K562 (cell line): Measurements from ENCODE around the gene LRRC8A. TPM values are rescaled to one million over a fixed set of nuclear protein-coding genes. Genes with fewer than 3 reads are reported as not detected.

Experiments
- ATAC-seq: fragments of 200-7000 bp; cut with Tn5 transposase; 3 replicates; pipeline ENCODE4 v1.9.1; 2020; ENCODE audit warnings: moderate library complexity
- BruUV-seq: library from RNA; stranded (reverse); fragments of 400-500 nt; replicated peaks from 2 replicates; lab custom pipeline; 2021; lab: Mats Ljungman, UMichigan
- CTCF ChIA-PET: fragments of 300-600 bp; formaldehyde crosslinking; extraction: SDS; loops from one replicate; lab custom pipeline; 2021; ENCODE audit warnings: low intra/inter-chr PET ratio; lab: Yijun Ruan, JAX
- POLR2A ChIA-PET: fragments of 300-600, 350-650 bp; sonication (Branson Sonifier 250); formaldehyde crosslinking; extraction: SDS; loops from one replicate; lab custom pipeline; 2021; ENCODE audit warnings: antibody characterized with exemption, inconsistent platforms; lab: Yijun Ruan, JAX
- DNase-seq, 4 experiments: peaks; one replicate each; pipeline versions ENCODE4 v3.0.0 to v3.0.0-alpha.2; 2011 to 2018; ENCODE audit warnings: low spot score in 3 of 4, mixed read lengths in 3 of 4; ENCODE audit errors: extremely low read depth in 1 of 4
- FAIRE-seq: peaks from 2 replicates; lab custom pipeline; 2011; peaks lifted over from hg19 to GRCh38; lab: Jason Lieb, UNC
- H2AFZ ChIP-seq: 2 replicates; pipeline ENCODE4 v1.6.0; 2011; ENCODE audit warnings: low read depth, low read length, control low read depth, inconsistent platforms
- H3K27ac ChIP-seq: fragments of 200-600 bp; 3 replicates; pipeline ENCODE4 v1.8.0; 2011; ENCODE audit warnings: low read depth, mild to moderate bottlenecking, control low read depth, inconsistent platforms, low read length, moderate library complexity, mixed read lengths; ENCODE audit errors: extremely low read depth
- H3K27me3 ChIP-seq, 2 experiments: fragments of 300-600 bp in 1 of 2; 2 replicates in 1 of 2; 3 replicates in 1 of 2; pipeline versions ENCODE4 v1.6.0 to v1.8.0; 2011; ENCODE audit warnings: inconsistent platforms in 2 of 2, low read length in 2 of 2, mild to moderate bottlenecking in 1 of 2, mixed read lengths in 1 of 2, moderate library complexity in 1 of 2; ENCODE audit not compliant: control insufficient read depth in 2 of 2, insufficient read depth in 2 of 2
- H3K36me3 ChIP-seq: fragments of 300-600 bp; 3 replicates; pipeline ENCODE4 v1.8.0; 2011; ENCODE audit warnings: mild to moderate bottlenecking, low read length, inconsistent platforms; ENCODE audit not compliant: control insufficient read depth, insufficient read depth
- H3K4me1 ChIP-seq, 2 experiments: fragments of 200-600 bp in 1 of 2; replicated peaks in 1 of 2; 2 replicates in 1 of 2; 3 replicates in 1 of 2; pipeline versions ENCODE4 v1.5.1 to v1.8.0; 2011; ENCODE audit warnings: inconsistent platforms in 2 of 2, low read length in 2 of 2, mild to moderate bottlenecking in 1 of 2, mixed read lengths in 1 of 2, moderate library complexity in 1 of 2; ENCODE audit not compliant: control insufficient read depth in 2 of 2, insufficient read depth in 2 of 2
- H3K4me2 ChIP-seq: 2 replicates; pipeline ENCODE4 v1.6.1; 2011; ENCODE audit warnings: low read length, control low read depth, inconsistent platforms, mixed read lengths; ENCODE audit not compliant: insufficient read depth
- H3K4me3 ChIP-seq: fragments of 200-600 bp; sonication (generic), shearing (Covaris generic); 2 replicates; pipeline ENCODE4 v1.5.1; 2016; ENCODE audit warnings: control low read depth, inconsistent platforms
- H3K79me2 ChIP-seq: fragments of 200-600 bp; 3 replicates; pipeline ENCODE4 v1.8.0; 2011; ENCODE audit warnings: low read length, inconsistent platforms; ENCODE audit not compliant: control insufficient read depth, insufficient read depth
- H3K9ac ChIP-seq, 2 experiments: 2 replicates each; pipeline versions ENCODE4 v1.6.0 to v1.6.1; 2011; ENCODE audit warnings: low read depth in 2 of 2, low read length in 2 of 2, control low read depth in 1 of 2, inconsistent platforms in 1 of 2, mild to moderate bottlenecking in 1 of 2, mixed read lengths in 1 of 2; ENCODE audit not compliant: insufficient read depth in 1 of 2
- H3K9me1 ChIP-seq: one replicate; pipeline ENCODE4 v1.6.0; 2011; ENCODE audit warnings: inconsistent platforms, mild to moderate bottlenecking, low read length, moderate library complexity; ENCODE audit not compliant: control insufficient read depth, insufficient read depth
- H3K9me3 ChIP-seq: replicated peaks from 2 replicates; pipeline ENCODE4 v1.5.1; 2011; ENCODE audit warnings: low read depth, low read length, inconsistent platforms; ENCODE audit not compliant: control insufficient read depth, insufficient read depth
- H4K20me1 ChIP-seq: replicated peaks from 2 replicates; pipeline ENCODE4 v1.6.1; 2011; ENCODE audit warnings: low read length, inconsistent platforms, mixed read lengths; ENCODE audit not compliant: control insufficient read depth, insufficient read depth
- GTF3C2 ChIP-seq: IDR thresholded peaks from 3 replicates; pipeline ENCODE4 v1.6.1; 2011; ENCODE audit warnings: borderline replicate concordance, mild to moderate bottlenecking, moderate library complexity; ENCODE audit not compliant: insufficient read length; ENCODE audit errors: extremely low read depth
- NFATC3 ChIP-seq: fragments of 450-650 bp; IDR thresholded peaks from 2 replicates; pipeline ENCODE4 v1.6.1; 2017; ENCODE audit warnings: mild to moderate bottlenecking
- NUFIP1 ChIP-seq: fragments of 450-650 bp; IDR thresholded peaks from 2 replicates; pipeline ENCODE4 v1.6.1; 2018; ENCODE audit not compliant: partially characterized antibody
- PCBP1 ChIP-seq: fragments of 200-400 bp; formaldehyde crosslinking; IDR thresholded peaks from 2 replicates; pipeline ENCODE4 v1.6.1; 2018; ENCODE audit warnings: mild to moderate bottlenecking, low read depth, low read length; ENCODE audit not compliant: poor library complexity, severe bottlenecking
- POLR3A ChIP-seq: IDR thresholded peaks from 2 replicates; pipeline ENCODE4 v1.6.1; 2011; ENCODE audit warnings: borderline replicate concordance, mild to moderate bottlenecking, moderate library complexity; ENCODE audit not compliant: insufficient read length, insufficient read depth; ENCODE audit errors: extremely low read depth
- RB1 ChIP-seq: fragments of 450-650 bp; IDR thresholded peaks from 2 replicates; pipeline ENCODE4 v1.6.1; 2017; ENCODE audit warnings: low read depth, mild to moderate bottlenecking
- STAG1 ChIP-seq: sonication (generic); formaldehyde crosslinking; IDR thresholded peaks from 2 replicates; pipeline ENCODE4 v1.5.0; 2020; ENCODE audit warnings: missing genetic modification reagents, borderline replicate concordance
- USF2 ChIP-seq: sonication (generic); formaldehyde crosslinking; IDR thresholded peaks from 2 replicates; pipeline ENCODE4 v1.5.0; 2020; ENCODE audit warnings: missing genetic modification reagents
- YBX1 ChIP-seq: fragments of 450-650 bp; IDR thresholded peaks from 2 replicates; pipeline ENCODE4 v1.7.1; 2016; ENCODE audit warnings: mild to moderate bottlenecking
- ZNF3 ChIP-seq: fragments of 250-450 bp; sonication (Bioruptor Pico); IDR thresholded peaks from 2 replicates; pipeline ENCODE4 v1.5.0; 2021; ENCODE audit warnings: mild to moderate bottlenecking, moderate library complexity
- WGBS: fragments of 100-300 bp; shearing (Covaris generic); methylation state at CpG from one replicate; pipeline ENCODE4 v1.1.6; 2016; ENCODE audit warnings: low coverage, mixed read lengths; ENCODE audit not compliant: insufficient coverage; ENCODE audit errors: missing lambda C conversion rate; 5-methylcytosine and 5-hydroxymethylcytosine counted together
- in situ Hi-C: fragments of 300-500 bp; cut with MboI; formaldehyde crosslinking; loops from 4 replicates; pipeline ENCODE4 v1.15.0; 2018; ENCODE audit warnings: inconsistent platforms, mixed read lengths
- intact Hi-C: fragments of 100-400 bp; cut with micrococcal nuclease; formaldehyde crosslinking; loops from 2 replicates; pipeline ENCODE4 v1.14.2; 2022
- polyA plus RNA-seq, 8 experiments: library from polyadenylated mRNA; depleted of rRNA in 4 of 8; stranded (reverse) in 5 of 8; unstranded in 3 of 8; fragments of >200 nt; fragmentation: Nextera tagmentation in 2 of 8; fragmentation: Illumina TruSeq in 1 of 8; extraction: Ambion mirVana in 2 of 8; extraction: Trizol in 1 of 8; gene quantifications; 2 replicates each; pipeline versions ENCODE4 v1.2.1 to v1.2.3, GENCODE V29; 2011 to 2014; ENCODE audit warnings: inconsistent platforms in 1 of 8, missing spikeins in 1 of 8
- total RNA-seq, 7 experiments: library from RNA; depleted of rRNA in 6 of 7; stranded (reverse); fragments of >200 nt in 6 of 7; fragmentation: Illumina TruSeq in 2 of 7; extraction: Trizol in 2 of 7; gene quantifications; 2 replicates each; pipeline versions ENCODE4 v1.2.1 to v1.2.3, GENCODE V29; 2011 to 2021; ENCODE audit warnings: low replicate concordance in 1 of 7

Gene LRRC8A
- total and polyA plus RNA-seq, 9 of the 15 experiments (the other 6 are each of a cell fraction or from before 2014, with no cell fraction given), result 2.9 to 24.7 (median 8.9) TPM

GRCh38 chr9:128899566-128900322, 17.8 kb downstream of the LRRC8A start:
- Histone ChIP-seq H3K4me3 (no peak overlapping the region), H3K9ac (peak overlapping the region in 1 of 2 experiments; percentile 11; a peak in 1 of 4 replicates), H3K4me1 (peaks cover 0 to 25% of the 10 kb centered on the region in 2 experiments; a peak in 1 of 5 replicates), H3K27ac (no peak overlapping the region), H3K9me1 (no peaks in the 10 kb centered on the region), H3K9me3 (no peaks in the 10 kb centered on the region), H4K20me1 (no peaks in the 10 kb centered on the region; the same call in 1 of the 2 replicates), H3K79me2 (no peaks in the 10 kb centered on the region), H3K27me3 (no peaks in the 10 kb centered on the region), H2AFZ (no peak overlapping the region), H3K36me3 (peaks cover 29% of the 10 kb centered on the region; the same call in 2 of the 3 replicates), H3K4me2 (no peak overlapping the region)
- ChIA-PET POLR2A (no interaction called here), CTCF (no interaction called here)
- intact Hi-C loops (no loop called here), in situ Hi-C loops (no loop called here)
- DNase-seq, result no peak
- WGBS, result 59% methylated on average over 8 of the region's 8 CpGs
- peak; percentile 42 for FAIRE-seq
- no TSS peak for BruUV-seq
- peak; percentile 72 for ATAC-seq
- TF ChIP-seq YBX1 (no peak), STAG1 (no peak), NFATC3 (no peak), NUFIP1 (no peak), ZNF3 (CRISPR knock-in tag) (no peak), PCBP1 (no peak), USF2 (CRISPR knock-in tag) (no peak), POLR3A (no peak), GTF3C2 (no peak), RB1 (no peak)
